ENCODE data around the gene RCAN1.
"Not testable (repeated sequence)": the region's sequence is repeated elsewhere in the genome, so short reads cannot be mapped to it uniquely, and the experiment has no call there.

Gene RCAN1

DNA sequence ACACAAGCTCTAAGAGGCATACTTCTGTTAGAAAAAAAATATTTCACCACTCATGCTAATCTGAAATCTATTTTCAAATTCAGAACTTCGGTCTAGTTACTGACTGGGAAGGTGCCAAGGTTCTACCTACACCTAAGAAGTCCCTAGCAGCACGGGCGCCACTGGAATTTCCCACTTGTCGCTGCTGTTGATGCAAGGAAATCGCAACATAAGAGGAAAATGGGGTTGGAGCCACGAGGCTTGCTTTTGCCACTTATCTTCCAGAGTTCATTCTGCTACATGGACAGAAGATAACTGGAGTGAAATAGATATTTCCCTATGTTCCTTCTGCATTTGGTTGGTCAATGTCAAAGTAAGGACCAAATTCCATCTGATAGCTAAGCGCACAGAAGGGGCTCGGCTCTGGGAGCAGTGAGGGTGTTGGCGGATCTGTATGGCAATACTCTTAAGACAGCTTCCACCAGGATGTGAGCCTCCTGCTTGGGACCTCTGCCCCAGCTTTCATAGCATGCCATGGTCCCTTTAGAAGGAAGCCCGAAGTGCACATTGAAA is 47.2 kb downstream of the RCAN1 start:
- no peak for DNase-seq

DNA sequence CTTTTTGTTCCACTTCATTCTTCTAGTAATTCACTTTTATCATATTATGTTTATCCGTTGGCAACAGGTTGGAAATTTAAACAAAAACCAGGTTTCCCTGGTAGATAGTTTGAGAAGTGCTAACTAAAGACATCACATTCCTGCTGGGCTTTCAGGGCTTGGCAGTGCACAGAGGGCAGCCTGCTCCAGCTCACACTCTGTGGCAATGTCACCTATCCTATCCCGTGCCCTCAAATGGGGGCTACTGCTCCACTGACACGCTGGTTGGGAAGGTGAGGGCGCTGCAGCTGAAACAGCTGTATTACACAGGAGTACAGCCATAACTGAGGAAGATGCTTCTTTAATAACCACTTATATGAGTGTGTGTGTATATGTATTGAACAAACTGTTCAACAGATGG is 49.7 kb downstream of the RCAN1 start:
- DNase-seq, result no peak

- not testable (repeated sequence) for DNase-seq
Observed at GRCh38 chr21:34563370-34563769, 51.5 kb downstream of the RCAN1 start.

DNA sequence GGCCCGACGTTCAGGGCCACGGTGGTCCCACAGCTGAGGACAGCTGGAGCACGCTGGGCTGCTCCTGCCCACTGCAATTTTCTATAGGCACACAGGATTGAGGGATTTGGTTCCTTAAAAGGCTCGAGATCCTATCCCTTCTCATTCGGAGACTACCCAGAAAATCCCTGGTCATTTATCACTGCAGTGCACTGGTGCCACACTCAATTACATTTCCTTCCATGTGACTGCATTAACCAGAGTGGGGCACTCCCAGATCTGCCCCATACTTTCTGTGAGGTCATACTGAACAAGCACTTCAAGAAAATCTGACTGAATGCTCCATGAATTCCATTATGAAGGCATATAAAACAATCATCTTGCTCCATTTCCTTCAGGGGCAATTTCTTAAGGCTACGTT is 53.1 kb downstream of the RCAN1 start:
- no peak for DNase-seq

- DNase-seq, result no peak
Observed at GRCh38 chr21:34560609-34561008, 54.3 kb downstream of the RCAN1 start.

DNA sequence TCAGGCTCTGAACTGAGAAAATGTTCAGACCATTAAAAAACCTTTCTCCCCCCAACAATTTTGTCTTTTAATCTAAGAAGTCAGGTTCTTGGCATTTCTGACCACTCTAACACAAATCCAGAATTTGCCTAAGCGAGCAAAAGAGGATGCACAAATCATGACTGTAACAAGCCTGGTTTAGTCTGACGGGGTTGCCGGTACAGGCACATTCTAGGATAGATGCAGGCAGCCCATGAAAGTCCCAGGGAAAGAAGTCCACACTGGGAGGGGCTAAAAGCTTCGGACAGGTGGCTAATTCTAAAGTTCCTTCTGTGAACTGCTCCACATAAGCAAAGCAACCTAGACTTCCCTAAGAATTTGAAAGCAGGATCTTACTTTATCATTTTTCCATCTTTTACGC is 54.9 kb downstream of the RCAN1 start:
- DNase-seq, result no peak

GRCh38 chr21:34559089-34559631 is 55.8 kb downstream of the RCAN1 start:
- no peak for DNase-seq

- DNase-seq, result no peak
Observed at GRCh38 chr21:34558166-34558565, 56.7 kb downstream of the RCAN1 start.

DNA sequence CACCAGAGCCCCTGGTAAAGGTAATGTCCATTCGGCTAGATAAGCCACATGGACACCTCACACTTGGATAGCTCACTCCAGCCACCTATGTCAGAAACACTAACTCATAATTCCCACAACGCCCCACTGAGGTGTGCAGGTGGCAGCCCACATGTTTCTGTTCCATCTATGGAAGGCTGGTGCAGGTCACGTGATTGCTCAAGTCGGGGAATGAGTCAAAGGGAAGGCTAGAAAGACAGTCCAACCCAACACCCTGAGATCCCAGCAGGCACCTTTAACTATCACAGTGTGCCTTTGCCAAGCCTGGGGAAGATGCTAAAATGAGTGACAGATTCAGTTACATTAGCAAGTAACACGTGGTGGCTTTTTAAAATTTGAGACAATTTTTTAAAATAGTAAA is 57.7 kb downstream of the RCAN1 start:
- no peak for DNase-seq

DNA sequence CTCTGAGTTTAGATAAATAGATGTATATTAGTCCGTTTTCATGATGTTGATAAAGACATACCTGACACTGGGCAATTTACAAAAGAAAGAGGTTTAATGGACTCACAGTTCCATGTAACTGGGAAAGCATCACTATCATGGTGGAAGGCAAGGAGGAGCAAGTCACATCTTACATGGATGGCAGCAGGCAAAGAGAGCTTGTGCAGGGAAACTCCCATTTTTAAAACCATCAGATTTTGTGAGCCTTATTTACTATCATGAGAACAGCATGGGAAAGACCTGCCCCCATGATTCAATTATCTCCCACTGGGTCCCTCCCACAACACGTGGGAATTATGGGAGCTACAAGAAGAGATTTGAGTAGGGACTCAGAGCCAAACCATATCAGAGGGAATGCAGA is 60.2 kb downstream of the RCAN1 start:
- DNase-seq, result not testable (repeated sequence)

DNA sequence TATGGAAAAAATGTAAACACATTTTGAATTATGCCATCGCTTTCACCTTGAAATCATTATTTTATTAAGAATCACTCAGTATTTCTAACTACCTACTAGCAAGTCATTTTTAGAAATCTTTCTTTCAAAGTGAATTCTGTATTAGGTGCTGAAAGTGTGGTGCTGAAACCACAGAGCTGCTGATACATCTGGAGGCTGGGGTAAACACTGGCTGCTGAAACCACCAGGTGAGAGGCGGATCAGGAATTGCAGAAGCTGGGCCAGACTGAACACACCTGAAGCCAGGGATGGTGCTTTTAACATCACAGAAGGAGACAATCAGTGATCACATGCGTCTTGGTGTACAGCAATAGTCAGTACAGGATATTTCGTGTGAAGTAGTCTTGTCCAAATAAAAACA is 60.7 kb downstream of the RCAN1 start:
- DNase-seq, result no peak

DNA sequence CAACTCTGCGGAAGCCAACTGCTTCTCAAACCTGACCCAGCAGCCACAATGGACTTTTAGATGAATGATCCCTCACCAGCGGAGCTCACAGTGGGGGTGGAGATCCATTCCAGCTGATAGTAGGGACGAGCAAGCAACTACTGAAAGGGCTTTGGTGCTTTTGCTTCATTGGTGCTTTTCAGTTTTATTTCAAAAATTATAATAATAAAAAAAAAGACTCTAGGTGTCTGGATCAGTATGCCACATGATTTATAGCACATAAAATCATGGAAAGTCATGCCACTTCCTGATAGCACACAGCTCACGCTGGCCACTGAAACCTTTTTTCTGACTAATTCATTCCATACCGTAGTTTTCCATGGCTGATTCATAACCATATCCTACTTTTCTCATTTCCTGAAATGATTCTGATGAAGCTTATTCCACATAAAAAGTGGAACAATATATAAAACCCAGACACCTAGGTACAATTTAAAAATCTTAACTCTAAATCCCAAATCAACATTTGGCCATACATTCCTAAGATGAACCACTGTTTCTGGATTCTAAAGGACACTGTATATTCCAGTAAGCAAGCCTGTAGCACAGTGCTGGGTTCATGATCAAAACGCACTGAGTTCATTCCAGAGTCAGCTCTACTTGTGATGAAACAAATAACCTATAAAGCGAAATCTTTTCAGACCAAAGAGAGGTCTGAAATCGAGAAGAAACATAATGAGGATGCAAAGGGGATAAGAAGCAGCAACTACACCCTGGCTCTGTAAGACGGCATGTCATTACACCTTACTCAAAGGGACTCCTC is 61.6 kb downstream of the RCAN1 start:
- no peak for DNase-seq

GRCh38 chr21:34552360-34553098 is 62.4 kb downstream of the RCAN1 start:
- DNase-seq, result no peak

GRCh38 chr21:34550182-34550799 is 64.6 kb downstream of the RCAN1 start:
- no peak for DNase-seq

DNA sequence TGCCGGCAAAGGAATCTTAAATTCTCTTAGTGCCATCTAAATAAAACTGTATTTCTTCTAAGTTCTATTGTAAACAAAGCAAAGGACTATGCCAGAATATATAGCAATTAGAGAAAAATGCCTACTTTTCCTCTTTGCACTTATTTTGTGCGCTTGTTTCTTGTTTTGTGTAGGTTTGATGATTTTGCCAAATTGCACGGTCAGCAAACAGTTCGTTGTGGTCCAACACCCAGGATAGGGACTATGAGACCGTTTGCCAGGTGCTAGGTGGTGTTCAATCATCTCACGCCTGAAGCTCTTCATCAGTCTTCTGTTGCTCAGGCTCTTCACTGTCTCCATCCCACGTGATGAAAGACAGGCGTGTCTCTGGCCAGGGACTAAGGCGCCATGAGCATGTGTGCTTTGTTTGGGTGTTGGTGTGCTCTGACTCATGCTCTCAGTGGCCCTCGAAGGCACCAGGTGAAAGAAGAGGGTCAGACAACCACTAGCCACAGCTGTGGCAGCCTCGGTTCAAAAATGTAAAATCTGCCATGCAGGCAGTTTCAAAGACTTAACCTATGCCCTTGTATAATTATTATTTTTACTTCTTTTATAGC is 66.0 kb downstream of the RCAN1 start:
- DNase-seq, result no peak

GRCh38 chr21:34546542-34546941 is 68.4 kb downstream of the RCAN1 start:
- no peak for DNase-seq

GRCh38 chr21:34545079-34545884 is 69.6 kb downstream of the RCAN1 start:
- DNase-seq, result no peak

- DNase-seq, result peak; percentile 86
Observed at GRCh38 chr21:34544032-34544496, 70.8 kb downstream of the RCAN1 start.

DNA sequence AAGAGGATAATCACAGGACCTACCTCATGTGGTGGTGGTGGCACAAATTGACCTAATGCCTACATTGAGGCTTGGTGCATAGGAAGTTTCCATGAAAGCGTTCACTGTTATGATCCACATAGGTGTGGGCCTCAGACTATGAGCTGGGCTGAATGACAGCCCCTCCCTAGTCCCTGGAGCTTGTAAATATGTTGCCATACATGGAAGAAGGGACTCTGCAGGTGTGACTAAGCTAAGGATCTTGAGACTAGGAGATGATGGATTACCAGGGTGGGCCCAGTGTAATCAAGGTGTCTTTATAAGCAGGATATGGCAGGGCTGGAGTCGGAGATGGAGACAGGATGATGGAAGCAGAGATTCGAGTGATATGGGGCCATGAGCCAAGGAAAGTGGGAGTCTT is 71.9 kb downstream of the RCAN1 start:
- DNase-seq, result no peak

GRCh38 chr21:34540206-34540605 is 74.7 kb downstream of the RCAN1 start:
- no peak for DNase-seq

DNA sequence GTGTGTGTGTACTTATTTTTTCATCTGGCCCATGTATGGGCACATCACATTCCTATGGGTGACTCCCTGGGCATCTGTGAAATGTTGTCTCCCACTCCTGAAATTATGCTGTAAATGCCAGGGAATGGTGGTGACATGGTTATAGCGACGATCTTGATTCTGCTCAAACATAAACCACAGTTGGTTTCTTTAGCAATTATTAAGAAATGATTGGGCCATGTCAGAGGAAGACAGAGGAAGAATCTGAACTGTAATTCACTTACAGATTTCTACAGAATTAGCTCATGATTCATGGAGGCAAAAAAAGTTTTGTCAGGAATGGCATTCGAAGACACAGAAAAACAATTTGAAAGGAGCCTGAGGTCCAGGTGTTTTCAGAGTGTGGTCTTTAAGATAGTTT is 77.1 kb downstream of the RCAN1 start:
- no peak for DNase-seq

GRCh38 chr21:34536820-34537219 is 78.1 kb downstream of the RCAN1 start:
- DNase-seq, result no peak
